Activated CD4-positive, alpha-beta T cell treated with anti-CD3 and anti-CD28 coated beads, Interleukin-2, amount 10 ng/mL, durations not matched to agents 24 days and 14 days (primary cell): ENCODE measurements around the gene OTOP1. TPM values are rescaled to one million over a fixed set of nuclear protein-coding genes. Genes with fewer than 3 reads are reported as not detected.
A peak's percentile ranks its signal among the peaks of the same experiment; 100 is the strongest.
"Not testable (repeated sequence)": the region's sequence is repeated elsewhere in the genome, so short reads cannot be mapped to it uniquely, and the experiment has no call there.

Source experiments
- DNase-seq: peaks from one replicate; pipeline ENCODE4 v3.0.0; 2022
- H3K27ac Mint-ChIP-seq: one replicate; pipeline ENCODE4 v1.8.0; 2022; ENCODE audit warnings: mild to moderate bottlenecking, mixed read lengths
- H3K27me3 Mint-ChIP-seq: one replicate; pipeline ENCODE4 v1.8.0; 2022; ENCODE audit warnings: mixed read lengths
- H3K36me3 Mint-ChIP-seq: one replicate; pipeline ENCODE4 v1.8.0; 2022; ENCODE audit warnings: low read depth, mild to moderate bottlenecking, mixed read lengths
- H3K4me1 Mint-ChIP-seq: one replicate; pipeline ENCODE4 v1.8.0; 2021; ENCODE audit warnings: mixed read lengths
- H3K4me3 Mint-ChIP-seq: one replicate; pipeline ENCODE4 v1.8.0; 2022; ENCODE audit warnings: mild to moderate bottlenecking, moderate library complexity, mixed read lengths
- H3K9me3 Mint-ChIP-seq: one replicate; pipeline ENCODE4 v1.8.0; 2021; ENCODE audit warnings: mixed read lengths
- intact Hi-C: fragments of 100-400 bp; cut with micrococcal nuclease; formaldehyde crosslinking; loops from one replicate; pipeline ENCODE4 v1.15.1; 2023
- total RNA-seq: library from RNA; stranded (reverse); gene quantifications from 2 replicates; pipeline ENCODE4 v1.2.3, GENCODE V29; 2022

The OTOP1 gene
- total RNA-seq, 1 donor from 2014 or later = not detected

GRCh38 chr4:4206204-4206603 is 20.5 kb downstream of the OTOP1 start:
- Mint-ChIP-seq H3K27ac (no peak overlapping the region), H3K36me3 (no peaks in the 10 kb centered on the region), H3K4me1 (no peaks in the 10 kb centered on the region), H3K9me3 (no peaks in the 10 kb centered on the region), H3K4me3 (no peak overlapping the region), H3K27me3 (peaks cover 20% of the 10 kb centered on the region)
- intact Hi-C loops = no loop called here
- DNase-seq = no peak

- no peaks in the 10 kb centered on the region for H3K36me3 Mint-ChIP-seq
- no peak for DNase-seq
- intact Hi-C loops = no loop called here
- no peaks in the 10 kb centered on the region for H3K9me3 Mint-ChIP-seq
- H3K4me3 Mint-ChIP-seq = no peak overlapping the region
- no peaks in the 10 kb centered on the region for H3K4me1 Mint-ChIP-seq
- peaks cover 19% of the 10 kb centered on the region for H3K27me3 Mint-ChIP-seq
- no peak overlapping the region for H3K27ac Mint-ChIP-seq
Measured at GRCh38 chr4:4204401-4204745, 22.4 kb downstream of the OTOP1 start.

- intact Hi-C loops = no loop called here
- Mint-ChIP-seq H3K27me3 (peaks cover 18% of the 10 kb centered on the region), H3K36me3 (no peaks in the 10 kb centered on the region), H3K9me3 (no peaks in the 10 kb centered on the region), H3K4me3 (no peak overlapping the region), H3K4me1 (no peaks in the 10 kb centered on the region), H3K27ac (no peak overlapping the region)
- no peak for DNase-seq
Measured at GRCh38 chr4:4203688-4204400, 22.9 kb downstream of the OTOP1 start.

DNA sequence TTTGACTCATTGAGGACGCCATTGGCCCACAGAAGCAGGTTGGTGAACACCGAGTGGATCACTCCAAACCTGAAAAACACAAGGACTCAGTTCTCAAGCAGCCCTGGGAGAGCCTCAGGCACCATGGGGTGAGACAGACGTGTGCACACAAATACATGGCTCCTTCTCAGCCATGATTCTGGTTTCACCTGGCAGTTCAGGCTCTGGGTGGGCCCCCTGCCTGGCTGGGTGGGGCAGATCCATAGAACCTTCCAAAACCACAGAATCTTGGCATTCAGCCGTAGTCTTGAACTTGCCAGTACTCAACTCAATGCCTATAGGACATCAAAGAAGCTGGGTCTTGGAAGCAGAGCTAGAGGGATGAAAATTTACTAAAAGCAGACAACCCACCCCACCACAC is 24.2 kb downstream of the OTOP1 start:
- no peak for DNase-seq
- intact Hi-C loops = no loop called here
- Mint-ChIP-seq H3K4me1 (no peaks in the 10 kb centered on the region), H3K27ac (no peak overlapping the region), H3K9me3 (no peaks in the 10 kb centered on the region), H3K27me3 (peaks cover 12% of the 10 kb centered on the region), H3K36me3 (no peaks in the 10 kb centered on the region), H3K4me3 (no peak overlapping the region)

GRCh38 chr4:4200624-4201023 is 26.1 kb downstream of the OTOP1 start:
- Mint-ChIP-seq H3K27me3 (peaks cover 5% of the 10 kb centered on the region), H3K9me3 (no peaks in the 10 kb centered on the region), H3K4me3 (no peak overlapping the region), H3K27ac (no peak overlapping the region), H3K36me3 (no peaks in the 10 kb centered on the region), H3K4me1 (no peaks in the 10 kb centered on the region)
- DNase-seq = no peak
- intact Hi-C loops = no loop called here

GRCh38 chr4:4195354-4195753 is 31.4 kb downstream of the OTOP1 start:
- no peak for DNase-seq
- intact Hi-C loops = no loop called here
- H3K4me1 Mint-ChIP-seq = no peaks in the 10 kb centered on the region
- peaks cover 7% of the 10 kb centered on the region for H3K27me3 Mint-ChIP-seq
- H3K4me3 Mint-ChIP-seq = no peak overlapping the region
- H3K36me3 Mint-ChIP-seq = no peaks in the 10 kb centered on the region
- H3K27ac Mint-ChIP-seq = no peak overlapping the region
- no peaks in the 10 kb centered on the region for H3K9me3 Mint-ChIP-seq

GRCh38 chr4:4188557-4188956 is 38.2 kb downstream of the OTOP1 start:
- H3K36me3 Mint-ChIP-seq, H3K27ac Mint-ChIP-seq, H3K4me3 Mint-ChIP-seq, H3K9me3 Mint-ChIP-seq, H3K4me1 Mint-ChIP-seq, DNase-seq, intact Hi-C loops: not testable (repeated sequence)
- peaks cover 11% of the 10 kb centered on the region for H3K27me3 Mint-ChIP-seq

- no peak for DNase-seq
- intact Hi-C loops = no loop called here
- Mint-ChIP-seq H3K4me3 (no peak overlapping the region), H3K9me3 (no peaks in the 10 kb centered on the region), H3K27ac (no peak overlapping the region), H3K36me3 (no peaks in the 10 kb centered on the region), H3K27me3 (peaks cover 4% of the 10 kb centered on the region), H3K4me1 (no peaks in the 10 kb centered on the region)
Measured at GRCh38 chr4:4185528-4185927, 41.2 kb downstream of the OTOP1 start.

- Mint-ChIP-seq H3K36me3 (no peaks in the 10 kb centered on the region), H3K4me3 (no peak overlapping the region), H3K27me3 (peaks cover 2% of the 10 kb centered on the region), H3K4me1 (no peaks in the 10 kb centered on the region), H3K27ac (no peak overlapping the region), H3K9me3 (no peaks in the 10 kb centered on the region)
- DNase-seq = peak; percentile 80
- intact Hi-C loops = no loop called here
Measured at GRCh38 chr4:4182835-4183568, 43.7 kb downstream of the OTOP1 start.

DNA sequence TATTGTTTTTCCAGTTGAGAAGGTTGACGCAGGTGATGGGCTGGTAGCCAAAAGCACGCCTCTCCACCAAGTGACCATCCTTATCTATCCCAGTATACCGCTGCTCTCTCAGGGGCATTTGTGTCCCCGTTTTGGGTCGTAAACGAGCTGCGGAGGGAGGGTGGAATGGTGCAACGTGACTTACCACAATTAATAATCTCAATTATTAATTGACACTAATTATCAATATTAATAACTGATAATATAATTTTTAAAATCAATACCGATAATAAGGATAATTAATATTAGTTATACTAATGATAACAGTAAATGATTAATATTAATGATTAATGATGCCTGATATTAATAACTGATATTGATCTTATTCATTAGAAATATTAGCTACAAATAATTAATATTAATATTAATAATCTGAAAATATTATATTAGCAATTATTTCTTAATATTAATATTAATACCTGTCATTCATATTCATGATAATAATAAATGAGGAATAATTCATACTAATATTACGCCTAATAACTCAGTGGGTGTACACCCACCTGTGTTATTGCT is 56.1 kb downstream of the OTOP1 start:
- H3K4me1 Mint-ChIP-seq = no peaks in the 10 kb centered on the region
- no peaks in the 10 kb centered on the region for H3K27me3 Mint-ChIP-seq
- H3K36me3 Mint-ChIP-seq = no peaks in the 10 kb centered on the region
- no peak overlapping the region for H3K27ac Mint-ChIP-seq
- intact Hi-C loops = no loop called here
- DNase-seq = no peak
- no peak overlapping the region for H3K4me3 Mint-ChIP-seq
- no peaks in the 10 kb centered on the region for H3K9me3 Mint-ChIP-seq

GRCh38 chr4:4167981-4168780 is 58.5 kb downstream of the OTOP1 start:
- H3K4me3 Mint-ChIP-seq, H3K9me3 Mint-ChIP-seq, H3K36me3 Mint-ChIP-seq, DNase-seq, H3K4me1 Mint-ChIP-seq, H3K27ac Mint-ChIP-seq, intact Hi-C loops, H3K27me3 Mint-ChIP-seq: not testable (repeated sequence)

GRCh38 chr4:4166986-4167385 is 59.7 kb downstream of the OTOP1 start:
- H3K27me3 Mint-ChIP-seq, H3K36me3 Mint-ChIP-seq, H3K4me3 Mint-ChIP-seq, H3K4me1 Mint-ChIP-seq, intact Hi-C loops, DNase-seq, H3K9me3 Mint-ChIP-seq, H3K27ac Mint-ChIP-seq: not testable (repeated sequence)

DNA sequence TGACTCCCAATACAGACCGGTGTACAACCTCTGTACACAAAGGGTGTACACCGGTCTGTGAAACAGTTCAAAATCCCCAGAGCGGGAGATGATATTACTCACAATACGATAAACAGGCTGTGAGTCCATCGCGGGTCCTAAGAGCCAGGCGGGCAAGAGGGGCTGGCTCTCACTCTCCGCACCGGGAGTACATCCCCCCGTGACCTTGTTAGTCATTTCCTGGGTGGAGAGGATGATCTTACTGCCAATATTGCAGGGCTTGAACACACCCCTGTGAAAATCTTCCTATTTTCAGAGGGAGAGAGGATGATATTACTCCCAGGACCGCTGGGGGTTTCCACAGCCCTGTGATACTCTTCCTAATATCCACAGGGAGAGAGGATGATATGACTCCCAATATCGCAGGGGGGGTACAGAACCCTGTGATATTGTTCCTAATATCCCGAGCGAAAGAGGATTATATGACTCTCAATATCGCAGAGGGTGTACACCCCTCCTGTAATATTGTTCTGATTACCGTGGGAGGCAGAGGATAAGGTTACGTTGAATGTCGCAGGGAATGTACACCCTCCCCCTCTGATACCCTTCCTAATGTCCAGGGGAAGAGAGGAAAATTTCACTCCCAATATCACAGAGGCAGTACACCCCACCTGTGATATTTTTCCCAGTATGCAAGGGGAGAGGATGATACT is 60.9 kb downstream of the OTOP1 start:
- H3K4me1 Mint-ChIP-seq, H3K9me3 Mint-ChIP-seq, DNase-seq, H3K4me3 Mint-ChIP-seq, H3K36me3 Mint-ChIP-seq, intact Hi-C loops, H3K27me3 Mint-ChIP-seq, H3K27ac Mint-ChIP-seq: not testable (repeated sequence)
